Endothelial cell of umbilical vein (primary cell): ENCODE data around the gene MAG. TPM values are rescaled to one million over a fixed set of nuclear protein-coding genes. Genes with fewer than 3 reads are reported as not detected.

Source experiments
- BruUV-seq: library from RNA; stranded (reverse); fragments of 400-500 nt; replicated peaks from 2 replicates; lab custom pipeline; 2021; lab: Mats Ljungman, UMichigan
- CTCF ChIA-PET: fragments of 300-600, 350-600 bp; sonication (Branson Sonifier 250); formaldehyde crosslinking; loops from one replicate; lab custom pipeline; 2021; ENCODE audit warnings: antibody characterized with exemption, inconsistent platforms; lab: Charles Lee
- POLR2A ChIA-PET: fragments of 300-600, 350-600 bp; sonication (Branson Sonifier 250); formaldehyde crosslinking; loops from one replicate; lab custom pipeline; 2021; ENCODE audit warnings: antibody characterized with exemption, inconsistent platforms; lab: Charles Lee
- DNase-seq: peaks from one replicate; pipeline ENCODE4 v3.0.0-alpha.2; 2011; ENCODE audit warnings: low read depth, low spot score
- FAIRE-seq: peaks from 2 replicates; lab custom pipeline; 2011; peaks lifted over from hg19 to GRCh38; lab: Jason Lieb, UNC
- H2AFZ ChIP-seq: 2 replicates; pipeline ENCODE4 v1.6.0; 2012; ENCODE audit warnings: low read depth, low read length, control low read depth, inconsistent platforms
- H3K27ac ChIP-seq: 2 replicates; pipeline ENCODE4 v1.5.1; 2011; ENCODE audit warnings: low read depth, mild to moderate bottlenecking, control low read depth, low read length, moderate library complexity; ENCODE audit not compliant: insufficient read depth
- H3K27me3 ChIP-seq, 2 experiments: 2 replicates each; pipeline versions ENCODE4 v1.6.0 to v1.6.1; 2011; ENCODE audit warnings: low read length in 2 of 2, mixed read lengths in 1 of 2; ENCODE audit not compliant: control insufficient read depth in 2 of 2, insufficient read depth in 2 of 2
- H3K36me3 ChIP-seq, 2 experiments: 2 replicates in 1 of 2; 3 replicates in 1 of 2; pipeline ENCODE4 v1.5.1; 2011; ENCODE audit warnings: low read length in 2 of 2, mild to moderate bottlenecking in 1 of 2, moderate library complexity in 1 of 2; ENCODE audit not compliant: control insufficient read depth in 2 of 2, insufficient read depth in 2 of 2; ENCODE audit errors: extremely low read depth in 1 of 2
- H3K4me1 ChIP-seq: 3 replicates; pipeline ENCODE4 v1.5.1; 2011; ENCODE audit warnings: mild to moderate bottlenecking, low read length; ENCODE audit not compliant: control insufficient read depth, insufficient read depth; ENCODE audit errors: extremely low read depth
- H3K4me2 ChIP-seq: 2 replicates; pipeline ENCODE4 v1.6.1; 2011; ENCODE audit warnings: low read length, control low read depth, mixed read lengths; ENCODE audit not compliant: insufficient read depth
- H3K4me3 ChIP-seq, 3 experiments: fragments of 200-600 bp in 1 of 3; sonication (generic), shearing (Covaris generic) in 1 of 3; replicated peaks in 1 of 3; 2 replicates each; pipeline ENCODE4 v1.5.1; 2011 to 2016; ENCODE audit warnings: control low read depth in 3 of 3, low read length in 3 of 3, mild to moderate bottlenecking in 2 of 3, inconsistent platforms in 1 of 3, low read depth in 1 of 3, moderate library complexity in 1 of 3; ENCODE audit not compliant: insufficient read depth in 1 of 3
- H3K79me2 ChIP-seq: 2 replicates; pipeline ENCODE4 v1.6.0; 2012; ENCODE audit warnings: low read length, inconsistent platforms; ENCODE audit not compliant: control insufficient read depth, insufficient read depth
- H3K9ac ChIP-seq: replicated peaks from 2 replicates; pipeline ENCODE3; 2011; ENCODE audit warnings: low read length, control low read depth; ENCODE audit not compliant: insufficient read depth; ENCODE audit errors: extremely low read depth
- H3K9me1 ChIP-seq: replicated peaks from 3 replicates; pipeline ENCODE4 v1.6.0; 2011; ENCODE audit warnings: mild to moderate bottlenecking, low read length; ENCODE audit not compliant: control insufficient read depth, insufficient read depth; ENCODE audit errors: extremely low read depth
- H3K9me3 ChIP-seq: replicated peaks from 2 replicates; pipeline ENCODE4 v1.5.1; 2012; ENCODE audit warnings: low read length, inconsistent platforms; ENCODE audit not compliant: control insufficient read depth, insufficient read depth
- H4K20me1 ChIP-seq: replicated peaks from 2 replicates; pipeline ENCODE3; 2011; ENCODE audit warnings: mild to moderate bottlenecking, low read length; ENCODE audit not compliant: control insufficient read depth, insufficient read depth; ENCODE audit errors: extremely low read depth
- CTCF ChIP-seq, 2 donors: IDR thresholded peaks; 1 replicate in 1 of 2; 2 replicates in 1 of 2; pipeline ENCODE4 v1.5.1; 2011; ENCODE audit warnings: low read length in 2 of 2, mild to moderate bottlenecking in 2 of 2, moderate library complexity in 2 of 2, control low read depth in 1 of 2, inconsistent platforms in 1 of 2, low read depth in 1 of 2; ENCODE audit not compliant: insufficient read depth in 1 of 2; ENCODE audit errors: extremely low read depth in 1 of 2
- EZH2 ChIP-seq: IDR thresholded peaks from 2 replicates; pipeline ENCODE4 v1.6.1; 2012; ENCODE audit warnings: borderline replicate concordance, low read depth, mild to moderate bottlenecking, moderate library complexity, low read length, inconsistent platforms; ENCODE audit not compliant: severe bottlenecking
- FOS ChIP-seq: IDR thresholded peaks from 2 replicates; pipeline ENCODE4 v1.6.1; 2011; ENCODE audit warnings: mild to moderate bottlenecking, low read length, moderate library complexity, borderline replicate concordance; ENCODE audit not compliant: insufficient read depth
- GATA2 ChIP-seq: IDR thresholded peaks from 2 replicates; pipeline ENCODE4 v1.7.0; 2011; ENCODE audit warnings: low read depth, mild to moderate bottlenecking, moderate library complexity, mixed read lengths, low read length; ENCODE audit not compliant: insufficient read length, insufficient read depth
- JUN ChIP-seq: IDR thresholded peaks from 2 replicates; pipeline ENCODE4 v1.6.1; 2011; ENCODE audit warnings: borderline replicate concordance, low read depth; ENCODE audit not compliant: insufficient read length, insufficient read depth
- MYC ChIP-seq: IDR thresholded peaks from one replicate; pipeline ENCODE4 v1.6.1; 2011; ENCODE audit warnings: mild to moderate bottlenecking, low read depth, low read length
- POLR2A ChIP-seq: IDR thresholded peaks from 2 replicates; pipeline ENCODE4 v1.6.1; 2012; ENCODE audit warnings: low read depth, mild to moderate bottlenecking, control low read depth, low read length
- POLR2AphosphoS5 ChIP-seq: IDR thresholded peaks from 2 replicates; pipeline ENCODE4 v1.6.1; 2012; ENCODE audit warnings: low read depth, mild to moderate bottlenecking, control low read depth, low read length, moderate library complexity; ENCODE audit not compliant: insufficient read depth
- dilution Hi-C: fragments of 300-500 bp; cut with MboI; formaldehyde crosslinking; loops from one replicate; pipeline ENCODE4 v1.15.0; 2019; ENCODE audit warnings: low sequenced_read_pairs; ENCODE audit not compliant: extremely low pct_ligation_motif_present
- intact Hi-C: fragments of 100-400 bp; cut with micrococcal nuclease; formaldehyde crosslinking; loops from one replicate; pipeline ENCODE4 v1.10.0; 2022
- polyA plus RNA-seq, 4 experiments: library from polyadenylated mRNA; depleted of rRNA in 3 of 4; stranded (reverse) in 3 of 4; unstranded in 1 of 4; fragments of >200 nt; gene quantifications; 2 replicates each; pipeline versions ENCODE4 v1.2.1 to v1.2.3, GENCODE V29; 2011 to 2012; ENCODE audit warnings: missing spikeins in 1 of 4
- total RNA-seq: library from RNA; stranded (reverse); gene quantifications from 2 replicates; pipeline ENCODE4 v1.2.3, GENCODE V29; 2021
- TF ChIP-seq, protein P1 (sequence below): IDR thresholded peaks from 2 replicates; pipeline ENCODE4 v1.6.1; 2011; ENCODE audit not compliant: insufficient read depth, insufficient read length

MAG gene
- total and polyA plus RNA-seq, 2 donors (not counting 3 experiments of a cell fraction or from before 2014, with no cell fraction given), result not detected

GRCh38 chr19:35254341-35255297 is 37.3 kb upstream of the MAG start:
- H3K79me2 ChIP-seq, result no peaks in the 10 kb centered on the region
- dilution Hi-C loops, result no loop called here

More at GRCh38 chr19:35254341-35255297, 37.3 kb upstream of the MAG start:
- H3K27ac ChIP-seq, result no peak overlapping the region
- CTCF ChIA-PET, result interaction anchor here (1.0 kb wide), 1 partner anchor 32 kb away, joined by 3 read pairs; no protein-coding TSS in a partner anchor
- no peaks in the 10 kb centered on the region for H3K9me1 ChIP-seq
- POLR2A ChIA-PET, result no interaction called here
- TF ChIP-seq FOS (no peak), POLR2AphosphoS5 (no peak), EZH2 (no peak), CTCF (IDR thresholded peaks at IDR 0.05; ENCODE audit: extremely low read depth in 1 of 2, insufficient read depth in 1 of 2, low read depth in 1 of 2, low read length in 2 of 2) (no peak), JUN (no peak), MYC (no peak), POLR2A (no peak), GATA2 (no peak)
- TF ChIP-seq, protein P1, sequence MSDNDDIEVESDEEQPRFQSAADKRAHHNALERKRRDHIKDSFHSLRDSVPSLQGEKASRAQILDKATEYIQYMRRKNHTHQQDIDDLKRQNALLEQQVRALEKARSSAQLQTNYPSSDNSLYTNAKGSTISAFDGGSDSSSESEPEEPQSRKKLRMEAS, result no peak
- H3K27me3 ChIP-seq, result peaks cover 6 to 11% of the 10 kb centered on the region in 2 experiments
- H3K4me3 ChIP-seq, result no peak overlapping the region
- no peaks in the 10 kb centered on the region for H3K9me3 ChIP-seq
- peaks cover 3% of the 10 kb centered on the region for H3K4me1 ChIP-seq
- FAIRE-seq, result peak; percentile 12
- DNase-seq, result no peak
- H4K20me1 ChIP-seq, result no peaks in the 10 kb centered on the region
- BruUV-seq, result no TSS peak
- H2AFZ ChIP-seq, result no peak overlapping the region
- H3K36me3 ChIP-seq, result no peaks in the 10 kb centered on the region
- no peak overlapping the region for H3K9ac ChIP-seq
- no peak overlapping the region for H3K4me2 ChIP-seq
- intact Hi-C loops, result no loop called here
